Vagina (tissue), 2 donors: ENCODE measurements around the gene MTUS2.

Experiments
- CTCF ChIP-seq, 3 experiments: fragments of 450-650 bp in 2 of 3; fragments of 200-600 bp in 1 of 3; sonication (generic) in 1 of 3; IDR thresholded peaks; one replicate each; pipeline ENCODE4 v1.5.1; 2017 to 2019; ENCODE audit warnings: antibody characterized with exemption in 3 of 3, mild to moderate bottlenecking in 2 of 3, moderate library complexity in 2 of 3
- POLR2A ChIP-seq, 2 donors: fragments of 450-650 bp; IDR thresholded peaks; one replicate each; pipeline ENCODE4 v1.6.1; 2017; ENCODE audit warnings: antibody characterized with exemption in 2 of 2, mild to moderate bottlenecking in 2 of 2, moderate library complexity in 2 of 2
- POLR2AphosphoS5 ChIP-seq, 2 donors: sonication (generic); formaldehyde crosslinking; IDR thresholded peaks; one replicate each; pipeline ENCODE4 v1.9.0; 2017; ENCODE audit warnings: antibody characterized with exemption in 2 of 2, mild to moderate bottlenecking in 2 of 2, low read depth in 1 of 2; ENCODE audit not compliant: insufficient read depth in 1 of 2

DNA sequence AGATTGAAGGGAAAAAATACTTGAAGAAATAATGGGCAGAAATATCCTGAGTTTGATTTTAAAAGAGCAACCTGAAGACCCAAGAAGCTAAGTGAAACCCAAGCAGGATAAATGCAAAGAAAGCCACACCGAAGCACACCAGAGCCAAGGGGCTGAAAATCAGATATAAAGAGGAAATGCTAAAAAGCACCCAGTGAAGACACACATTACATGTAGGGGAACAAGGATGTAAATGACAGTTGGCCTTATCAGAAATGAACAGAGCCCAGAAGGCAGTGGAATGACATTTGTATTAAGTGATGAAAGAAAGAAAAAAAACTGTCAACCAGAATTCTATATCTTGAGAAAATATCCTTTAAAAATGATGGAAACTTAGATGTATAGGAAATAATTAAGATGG is 636.3 kb downstream of the MTUS2 start:
- TF ChIP-seq CTCF (IDR thresholded peaks at IDR 0.05) (no peak), POLR2A (IDR thresholded peaks at IDR 0.05) (no peak), POLR2AphosphoS5 (IDR thresholded peaks at IDR 0.05; ENCODE audit: insufficient read depth in 1 of 2, low read depth in 1 of 2) (no peak)
